AG09319 (cell line): Measurements from ENCODE around the gene FARS2.

Source experiments
- DNase-seq: peaks from one replicate; pipeline ENCODE4 v3.0.0-alpha.2; 2010; ENCODE audit warnings: low read depth; ENCODE audit errors: extremely low read depth
- CTCF ChIP-seq: IDR thresholded peaks from 2 replicates; pipeline ENCODE4 v1.5.1; 2011; ENCODE audit warnings: low read depth, mild to moderate bottlenecking, inconsistent platforms, low read length, moderate library complexity

Gene FARS2

GRCh38 chr6:5771759-5772390 lies 510.6 kb downstream of the FARS2 start:
- DNase-seq, result no peak
- TF ChIP-seq CTCF, result no peak

- DNase-seq, result no peak
Measured at GRCh38 chr6:5772408-5773120, 511.3 kb downstream of the FARS2 start.

GRCh38 chr6:5776104-5776503 lies 514.8 kb downstream of the FARS2 start:
- no peak for DNase-seq

More at GRCh38 chr6:5772408-5773120, 511.3 kb downstream of the FARS2 start:
- TF ChIP-seq CTCF, result no peak

GRCh38 chr6:5776706-5777390 lies 515.5 kb downstream of the FARS2 start:
- TF ChIP-seq CTCF, result no peak
- no peak for DNase-seq

More at GRCh38 chr6:5776104-5776503, 514.8 kb downstream of the FARS2 start:
- no peak for TF ChIP-seq CTCF

GRCh38 chr6:5778317-5778857 lies 517.1 kb downstream of the FARS2 start:
- DNase-seq, result no peak
- no peak for TF ChIP-seq CTCF

GRCh38 chr6:5778906-5779305 lies 517.6 kb downstream of the FARS2 start:
- TF ChIP-seq CTCF, result no peak
- no peak for DNase-seq

- TF ChIP-seq CTCF, result no peak
- no peak for DNase-seq
Measured at GRCh38 chr6:5781019-5781418, 519.7 kb downstream of the FARS2 start.
